ENCODE measurements around the gene ARRDC5. TPM values are rescaled to one million over a fixed set of nuclear protein-coding genes. Genes with fewer than 3 reads are reported as not detected.

ARRDC5 gene
- total and polyA plus RNA-seq, 2 donors (not counting 3 experiments of a cell fraction or from before 2014, with no cell fraction given), result 0.04 TPM; not detected in 1

DNA sequence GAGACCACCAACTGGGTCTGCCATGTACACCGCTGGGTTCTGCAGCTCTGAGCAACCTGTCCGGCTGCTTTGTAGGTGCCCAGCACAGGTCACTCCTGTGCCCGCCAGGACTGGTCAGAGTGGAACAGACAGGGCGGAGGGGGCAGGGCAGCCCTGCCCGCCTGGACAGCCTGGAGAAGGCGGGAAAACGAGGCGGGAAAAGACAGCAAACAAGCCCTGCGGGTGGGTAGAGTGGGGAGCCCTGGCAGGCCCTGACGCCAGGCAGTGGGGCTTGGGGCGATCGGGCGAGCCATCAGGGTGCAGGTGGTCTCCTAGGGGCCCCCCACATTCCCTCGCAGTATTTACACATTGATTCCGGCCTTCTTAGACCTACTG is 6.1 kb upstream of the ARRDC5 start:
- CTCF ChIA-PET, result interaction anchor here (1.0 to 5.6 kb wide), 3 partner anchors 37 to 99 kb away, joined by 4 to 176 read pairs (median 13); partner anchors contain the start of gene PLIN3
- no peak for FAIRE-seq
- no peak overlapping the region for H3K4me3 ChIP-seq (replicated peaks in 1 of 3; ENCODE audit: insufficient read depth in 1 of 3, low read depth in 1 of 3, low read length in 3 of 3)

More for the DNA sequence above, 6.1 kb upstream of the ARRDC5 start:
- no peaks in the 10 kb centered on the region for H3K27me3 ChIP-seq (ENCODE audit: control insufficient read depth in 2 of 2, insufficient read depth in 2 of 2, low read length in 2 of 2)
- H3K36me3 ChIP-seq (ENCODE audit: control insufficient read depth in 2 of 2, extremely low read depth in 1 of 2, insufficient read depth in 2 of 2, low read length in 2 of 2), result no peaks in the 10 kb centered on the region
- H3K9me1 ChIP-seq (replicated peaks; ENCODE audit: control insufficient read depth, extremely low read depth, insufficient read depth, low read length), result no peaks in the 10 kb centered on the region
- peaks cover 19% of the 10 kb centered on the region for H3K4me1 ChIP-seq (ENCODE audit: control insufficient read depth, extremely low read depth, insufficient read depth, low read length)
- H3K79me2 ChIP-seq (ENCODE audit: control insufficient read depth, insufficient read depth, low read length), result peaks cover 30% of the 10 kb centered on the region
- intact Hi-C loops (cut with micrococcal nuclease), result no loop called here
- no peak for DNase-seq (ENCODE audit: low read depth, low spot score)
- peak overlapping the region; percentile 65 for H3K9ac ChIP-seq (replicated peaks; ENCODE audit: extremely low read depth, insufficient read depth, low read length)
- POLR2A ChIA-PET, result no interaction called here
- no peak overlapping the region for H2AFZ ChIP-seq (ENCODE audit: low read depth, low read length)
- peak overlapping the region; percentile 40 for H3K4me2 ChIP-seq (ENCODE audit: insufficient read depth, low read length)
- no peaks in the 10 kb centered on the region for H4K20me1 ChIP-seq (replicated peaks; ENCODE audit: control insufficient read depth, extremely low read depth, insufficient read depth, low read length)
- no peak overlapping the region for H3K27ac ChIP-seq (ENCODE audit: insufficient read depth, low read depth, low read length)
- dilution Hi-C loops (cut with MboI; ENCODE audit: extremely low pct_ligation_motif_present, low sequenced_read_pairs), result no loop called here
- no TSS peak for BruUV-seq (replicated peaks)
- H3K9me3 ChIP-seq (replicated peaks; ENCODE audit: control insufficient read depth, insufficient read depth, low read length), result no peaks in the 10 kb centered on the region
- no peak for TF ChIP-seq FOS (IDR thresholded peaks at IDR 0.05; ENCODE audit: borderline replicate concordance, insufficient read depth, low read length)
- TF ChIP-seq GATA2 (IDR thresholded peaks at IDR 0.05; ENCODE audit: insufficient read depth, insufficient read length, low read depth, low read length), result no peak
- TF ChIP-seq, protein P1, sequence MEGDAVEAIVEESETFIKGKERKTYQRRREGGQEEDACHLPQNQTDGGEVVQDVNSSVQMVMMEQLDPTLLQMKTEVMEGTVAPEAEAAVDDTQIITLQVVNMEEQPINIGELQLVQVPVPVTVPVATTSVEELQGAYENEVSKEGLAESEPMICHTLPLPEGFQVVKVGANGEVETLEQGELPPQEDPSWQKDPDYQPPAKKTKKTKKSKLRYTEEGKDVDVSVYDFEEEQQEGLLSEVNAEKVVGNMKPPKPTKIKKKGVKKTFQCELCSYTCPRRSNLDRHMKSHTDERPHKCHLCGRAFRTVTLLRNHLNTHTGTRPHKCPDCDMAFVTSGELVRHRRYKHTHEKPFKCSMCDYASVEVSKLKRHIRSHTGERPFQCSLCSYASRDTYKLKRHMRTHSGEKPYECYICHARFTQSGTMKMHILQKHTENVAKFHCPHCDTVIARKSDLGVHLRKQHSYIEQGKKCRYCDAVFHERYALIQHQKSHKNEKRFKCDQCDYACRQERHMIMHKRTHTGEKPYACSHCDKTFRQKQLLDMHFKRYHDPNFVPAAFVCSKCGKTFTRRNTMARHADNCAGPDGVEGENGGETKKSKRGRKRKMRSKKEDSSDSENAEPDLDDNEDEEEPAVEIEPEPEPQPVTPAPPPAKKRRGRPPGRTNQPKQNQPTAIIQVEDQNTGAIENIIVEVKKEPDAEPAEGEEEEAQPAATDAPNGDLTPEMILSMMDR (IDR thresholded peaks at IDR 0.05; ENCODE audit: extremely low read depth in 1 of 2, insufficient read depth in 1 of 2, low read depth in 1 of 2, low read length in 2 of 2), result no peak
- TF ChIP-seq, protein P2, sequence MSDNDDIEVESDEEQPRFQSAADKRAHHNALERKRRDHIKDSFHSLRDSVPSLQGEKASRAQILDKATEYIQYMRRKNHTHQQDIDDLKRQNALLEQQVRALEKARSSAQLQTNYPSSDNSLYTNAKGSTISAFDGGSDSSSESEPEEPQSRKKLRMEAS (IDR thresholded peaks at IDR 0.05; ENCODE audit: insufficient read depth, insufficient read length), result no peak
- TF ChIP-seq EZH2 (IDR thresholded peaks at IDR 0.05; ENCODE audit: borderline replicate concordance, low read depth, low read length, severe bottlenecking), result no peak
- no peak for TF ChIP-seq MYC (IDR thresholded peaks at IDR 0.05; ENCODE audit: low read depth, low read length)
- no peak for TF ChIP-seq POLR2A (IDR thresholded peaks at IDR 0.05; ENCODE audit: low read depth, low read length)
- TF ChIP-seq POLR2AphosphoS5 (IDR thresholded peaks at IDR 0.05; ENCODE audit: insufficient read depth, low read depth, low read length), result no peak
